NCI-H2029 treated with DMSO at 0.1 percent for 48 hours (cell line): Measurements from ENCODE around the gene UBE2Q2.

Experiments
- DNase-seq: peaks from one replicate; lab custom pipeline; 2025; lab: John Stamatoyannopoulos, UW

UBE2Q2 gene

DNA sequence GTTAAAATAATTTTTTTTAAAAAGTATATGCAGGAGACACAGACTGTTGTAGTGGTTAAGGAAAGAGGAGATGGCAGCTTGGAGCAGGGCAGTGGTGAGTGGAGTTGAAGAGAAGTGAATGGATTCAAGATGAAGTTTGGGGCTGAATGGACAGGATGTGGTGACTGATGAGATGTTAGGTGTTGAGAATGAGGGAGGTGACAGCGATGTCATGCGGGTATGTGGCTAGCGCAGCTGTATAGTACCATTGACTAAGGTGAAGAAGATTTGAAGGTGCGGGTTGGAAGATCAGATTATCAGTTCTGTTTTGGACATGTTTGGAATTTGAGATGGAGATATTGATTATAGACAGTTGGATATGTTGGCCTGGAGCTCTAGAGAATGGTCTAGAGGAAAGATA, 80.5 kb downstream of the UBE2Q2 start:
- no peak for DNase-seq

DNA sequence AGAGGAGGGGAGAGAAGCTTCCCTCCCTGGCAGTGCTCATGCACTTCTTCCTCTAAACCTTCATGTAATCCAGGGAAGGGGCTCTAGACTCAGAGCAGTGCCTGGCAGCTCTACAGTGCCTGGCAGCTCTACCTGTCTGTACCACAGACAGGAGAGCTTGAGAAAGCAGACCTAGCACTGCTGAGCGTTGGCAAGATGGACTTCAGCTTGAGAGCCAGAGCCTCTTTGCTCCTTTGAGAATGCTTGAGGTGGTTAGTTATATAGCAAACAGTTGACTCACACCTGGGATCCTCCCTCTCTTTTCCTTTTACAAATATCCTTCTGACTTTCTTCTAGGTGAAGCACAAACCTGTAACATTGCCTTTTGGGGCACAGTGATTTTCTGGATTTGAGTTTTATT, 81.3 kb downstream of the UBE2Q2 start:
- DNase-seq = no peak

DNA sequence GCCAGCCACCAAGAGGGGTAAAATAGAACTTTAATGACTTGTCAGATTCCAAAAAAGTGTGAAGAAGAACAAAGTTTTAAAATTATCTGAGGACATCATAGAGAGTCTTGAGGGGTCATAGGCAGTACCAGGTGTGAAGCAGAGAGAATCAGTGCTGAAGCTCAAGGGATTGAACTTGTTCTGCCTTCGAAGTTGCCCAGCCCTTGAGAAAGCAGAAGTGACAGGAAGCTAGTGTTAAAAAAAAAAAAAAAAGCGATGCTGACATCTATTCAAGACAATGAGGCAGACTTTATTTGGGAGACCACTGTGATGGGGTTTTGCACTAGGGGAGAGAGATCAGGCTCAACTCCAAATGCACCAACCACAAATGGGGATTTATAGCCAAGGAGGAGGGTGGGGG, 82.2 kb downstream of the UBE2Q2 start:
- no peak for DNase-seq

DNA sequence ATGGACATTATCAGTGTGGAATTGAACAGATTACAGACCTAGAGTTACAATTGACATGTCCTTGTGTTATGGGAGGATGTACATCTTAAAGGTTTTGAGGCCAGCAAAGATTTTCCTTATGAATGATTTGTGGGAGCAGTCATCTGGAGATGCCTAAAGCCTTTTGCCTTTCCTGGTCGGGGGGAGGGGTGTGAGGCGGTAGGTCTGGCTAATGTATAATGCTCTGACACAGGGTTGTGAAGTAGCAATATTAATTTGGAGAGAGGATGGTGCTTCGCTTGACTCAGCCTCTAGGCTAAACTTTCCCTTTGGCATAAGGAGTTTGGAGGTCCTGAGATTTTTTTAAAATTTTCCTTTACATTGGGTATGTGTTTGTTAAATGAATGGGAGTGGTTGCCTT, 83.7 kb downstream of the UBE2Q2 start:
- DNase-seq = no peak

DNA sequence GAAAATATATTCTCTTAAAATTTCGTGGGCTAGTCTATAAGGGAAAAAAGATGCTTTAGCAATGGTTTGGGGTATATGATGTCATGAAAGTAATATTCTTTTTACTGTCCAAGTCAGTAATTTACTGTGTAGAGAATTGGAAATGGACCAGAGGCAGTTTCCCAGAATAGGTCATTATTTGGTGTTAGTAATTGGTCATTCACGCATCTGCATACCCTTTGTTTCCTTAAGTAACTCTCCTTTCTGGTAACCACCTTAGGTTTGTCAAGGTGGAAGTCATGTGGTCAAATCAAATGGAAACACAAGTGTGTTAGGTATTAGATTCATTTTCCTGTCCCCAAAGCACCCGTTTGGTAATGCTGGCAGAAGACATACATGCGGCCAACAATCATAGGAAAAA, 84.4 kb downstream of the UBE2Q2 start:
- no peak for DNase-seq

DNA sequence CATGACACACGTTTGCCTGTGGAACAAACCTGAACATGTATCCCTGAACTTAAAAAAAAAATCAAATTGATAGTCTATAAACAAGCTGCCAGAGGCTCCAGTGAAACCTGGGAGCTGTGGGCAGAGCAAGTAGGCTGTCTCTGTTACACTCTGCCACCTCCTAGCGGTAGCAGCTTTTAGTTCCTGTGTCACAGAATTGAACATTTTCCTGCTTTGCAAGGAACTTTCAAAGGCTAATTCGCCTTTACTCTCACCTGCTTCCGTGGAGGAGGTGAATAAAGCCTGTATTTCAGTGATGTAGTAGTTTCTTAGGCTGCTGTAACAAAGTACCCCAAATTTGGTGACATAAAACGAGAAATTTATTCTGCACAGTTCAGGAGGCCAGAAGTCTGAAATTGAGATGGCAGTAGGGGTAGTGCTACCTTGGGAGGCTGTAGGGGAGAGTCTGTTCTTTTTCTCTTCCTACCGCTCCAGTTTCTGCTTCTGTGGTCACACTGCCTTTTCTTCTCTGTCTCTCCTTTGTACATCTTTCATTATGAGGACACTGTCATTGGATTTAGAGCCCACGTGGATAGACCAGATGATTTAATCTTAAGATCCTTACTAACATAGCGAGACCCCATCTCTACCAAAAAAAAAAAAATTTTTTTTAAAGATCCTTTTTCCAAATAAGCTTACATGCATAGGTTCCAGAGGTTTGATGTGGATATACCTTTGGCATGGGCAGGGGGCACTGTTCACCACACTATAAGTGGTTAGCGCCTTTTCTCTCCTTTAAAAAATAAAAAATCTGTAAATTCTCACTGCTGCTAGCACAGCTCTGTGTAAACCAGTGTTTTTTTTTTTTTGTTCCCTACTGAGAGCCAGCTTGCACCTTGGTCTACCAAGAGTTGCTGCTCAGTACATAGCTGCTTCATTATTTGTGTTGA, 85.7 kb downstream of the UBE2Q2 start:
- no peak for DNase-seq

DNA sequence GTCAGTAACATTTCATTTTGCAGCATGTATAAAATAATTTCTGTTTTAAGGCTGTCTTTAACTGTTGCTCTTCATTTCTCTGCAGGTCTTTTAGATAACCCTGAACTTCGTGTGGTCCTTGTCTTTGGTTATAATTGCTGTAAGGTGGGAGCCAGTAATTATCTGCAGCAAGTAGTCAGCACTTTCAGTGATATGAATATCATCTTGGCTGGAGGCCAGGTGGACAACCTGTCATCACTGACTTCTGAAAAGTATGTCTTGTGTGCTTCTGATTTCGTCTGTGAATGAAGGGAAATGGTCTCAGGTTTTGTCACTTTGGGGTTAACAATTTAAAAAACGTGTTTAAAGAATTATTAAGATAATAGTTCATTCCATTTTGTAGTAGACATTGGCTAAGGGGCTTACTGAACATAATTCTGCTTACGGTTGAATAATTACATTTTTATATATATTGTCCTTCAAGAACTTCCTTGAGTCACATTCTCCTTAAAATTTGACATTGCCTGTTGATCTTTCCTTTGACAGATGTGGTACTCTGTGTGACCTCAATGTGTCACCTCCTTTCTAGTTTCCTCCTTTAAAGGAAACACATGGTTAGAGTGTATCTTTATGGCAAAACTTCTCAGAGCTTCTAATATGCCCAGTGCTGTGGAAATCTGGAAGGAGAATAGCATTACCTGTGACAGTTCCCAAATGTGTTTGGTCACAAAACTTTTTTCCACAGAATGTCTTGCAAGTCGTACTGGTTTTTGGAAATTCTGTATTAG, 86.7 kb downstream of the UBE2Q2 start:
- DNase-seq = no peak

DNA sequence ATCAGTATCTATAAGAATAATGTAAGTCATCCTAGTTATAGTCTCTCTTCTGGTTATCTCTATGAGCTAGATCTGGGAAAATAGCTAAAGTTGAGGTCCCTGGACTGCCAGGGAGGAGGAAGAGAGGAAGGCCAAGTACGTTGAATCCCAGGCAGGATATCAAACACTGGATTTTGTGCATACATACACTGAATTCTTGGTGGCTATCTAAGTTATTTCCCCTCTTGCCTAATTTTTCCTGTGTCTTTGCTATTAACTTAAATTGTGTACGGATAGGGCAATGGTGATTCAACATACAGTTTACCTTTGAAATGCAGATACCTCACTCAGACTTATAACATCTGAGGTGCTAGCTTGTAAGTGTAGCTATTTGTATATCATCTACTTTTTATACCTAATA, 87.6 kb downstream of the UBE2Q2 start:
- DNase-seq = no peak

DNA sequence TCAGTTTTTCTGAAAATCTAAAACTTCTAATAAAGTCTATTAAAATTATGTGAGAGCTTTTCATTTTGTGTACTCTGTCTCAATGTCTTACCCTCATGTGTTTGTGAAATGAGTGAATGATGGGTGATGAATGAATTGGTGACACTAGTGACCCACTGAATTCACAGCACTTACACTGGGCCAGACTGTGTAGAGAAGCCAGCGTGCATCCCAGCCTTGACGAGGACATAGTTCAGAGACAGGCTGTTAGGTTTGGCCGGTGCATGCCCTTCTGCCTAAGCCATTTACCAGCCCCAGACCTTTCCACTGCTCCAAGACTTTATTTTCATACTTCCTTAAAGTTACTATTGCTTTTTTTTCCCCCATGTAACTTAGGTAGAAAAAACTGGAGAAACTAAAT, 99.2 kb downstream of the UBE2Q2 start:
- no peak for DNase-seq

DNA sequence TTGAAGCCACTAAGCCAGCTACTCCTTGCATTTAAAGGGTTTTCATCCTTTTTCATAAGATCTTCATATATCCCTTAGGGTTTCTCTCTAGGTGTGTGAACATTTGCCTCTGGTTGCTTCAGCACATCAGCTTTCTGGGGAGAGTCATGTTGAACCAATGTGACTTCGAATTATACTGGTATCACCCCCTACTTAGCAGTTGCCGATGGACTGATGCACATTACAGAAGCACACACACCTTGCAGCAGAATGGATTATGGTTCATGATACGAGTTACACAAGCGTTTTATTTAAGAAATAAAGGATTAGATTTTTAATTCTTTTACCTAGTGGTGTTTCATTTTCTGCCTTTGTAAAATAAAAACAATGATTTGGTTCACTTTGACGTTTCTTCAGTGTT, 100.0 kb downstream of the UBE2Q2 start:
- no peak for DNase-seq

DNA sequence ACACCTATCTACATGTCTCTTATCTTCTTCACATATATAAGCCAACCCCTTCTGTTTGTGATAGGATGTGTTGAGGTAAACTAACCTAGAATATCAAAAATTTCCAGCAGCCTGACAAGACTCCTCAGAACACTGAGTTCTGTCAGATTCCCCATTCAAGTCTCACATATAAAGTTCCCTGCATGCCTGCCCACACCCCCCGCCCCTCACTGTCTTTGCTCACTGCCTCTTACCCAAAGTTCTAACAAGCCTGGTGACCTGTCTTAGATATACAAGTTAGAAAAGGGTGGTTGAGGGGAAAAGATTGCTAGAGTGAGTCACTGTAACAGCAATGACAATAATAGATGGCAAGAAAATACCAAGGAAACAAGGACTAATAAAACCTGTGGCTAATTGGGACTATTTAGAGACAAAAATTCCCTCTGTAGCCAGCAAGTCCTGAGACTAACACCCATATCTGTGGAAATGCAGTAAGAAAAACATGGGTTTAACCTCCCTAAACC, 100.5 kb downstream of the UBE2Q2 start:
- no peak for DNase-seq

DNA sequence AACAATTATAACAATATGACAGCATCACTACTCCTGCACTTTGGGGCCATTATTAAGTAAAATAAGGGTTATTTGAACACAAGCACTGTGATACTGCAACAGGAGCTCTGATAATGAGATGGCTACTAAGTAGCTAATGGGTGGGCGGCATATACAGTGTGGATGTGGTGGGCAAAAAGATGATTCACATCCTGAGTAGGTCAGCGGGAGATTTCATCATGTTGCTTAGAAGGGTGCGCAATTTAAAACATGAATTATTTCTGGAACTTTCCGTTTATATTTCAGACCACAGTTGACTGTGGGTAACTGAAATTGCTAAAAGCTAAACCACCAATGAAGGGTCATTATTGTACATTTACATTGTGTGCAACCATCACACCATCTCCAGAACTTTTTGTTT, 102.7 kb downstream of the UBE2Q2 start:
- no peak for DNase-seq

DNA sequence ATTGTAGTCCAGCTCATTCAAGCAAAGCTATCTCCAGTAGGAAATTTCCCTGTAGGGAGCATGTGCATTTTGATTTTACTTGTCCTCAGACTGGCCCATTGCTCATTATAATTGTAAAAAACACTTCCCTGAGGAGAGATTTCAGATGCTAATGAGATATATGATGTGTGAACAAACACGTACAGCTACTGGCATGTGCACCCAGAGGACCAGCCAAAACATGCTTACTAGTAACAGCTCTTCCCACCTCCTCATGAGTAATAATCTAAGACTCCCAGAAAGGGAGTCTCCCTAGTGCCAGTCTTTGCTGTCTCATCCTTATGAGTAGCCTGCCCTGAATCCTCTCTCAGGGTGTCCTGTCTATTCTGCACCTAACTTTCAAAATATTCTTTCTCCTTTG, 103.8 kb downstream of the UBE2Q2 start:
- DNase-seq = no peak

DNA sequence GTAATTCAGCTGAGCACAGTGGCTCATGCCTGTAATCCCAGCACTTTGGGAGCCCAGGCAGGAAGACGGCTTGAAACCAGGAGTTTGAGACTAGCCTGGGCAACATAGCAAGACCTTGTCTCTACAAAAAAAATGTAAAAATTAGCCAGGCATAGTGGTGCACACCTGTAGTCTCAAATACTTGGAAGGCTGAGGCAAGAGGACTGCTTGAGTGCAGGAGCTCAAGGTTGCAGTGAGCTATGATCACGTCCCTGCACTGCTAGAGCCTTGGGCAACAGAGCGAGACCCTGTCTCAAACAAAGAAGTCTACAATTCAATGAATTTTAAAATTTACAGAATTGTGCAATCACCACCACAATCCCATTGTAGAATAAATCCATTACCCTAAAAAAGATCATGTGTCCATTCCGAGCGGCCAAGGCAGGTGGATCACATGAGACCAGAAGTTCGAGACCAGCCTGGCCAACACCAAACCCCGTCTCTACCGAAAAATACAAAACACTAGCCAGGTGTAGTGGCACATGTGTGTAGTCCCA, 105.6 kb downstream of the UBE2Q2 start:
- DNase-seq = no peak
